GM13976 (cell line): Measurements from ENCODE around the gene RRAS2.
"Not testable (repeated sequence)": the region's sequence is repeated elsewhere in the genome, so short reads cannot be mapped to it uniquely, and the experiment has no call there.

Source experiments
- DNase-seq: peaks from one replicate; pipeline ENCODE4 v3.0.0; 2012; ENCODE audit warnings: low spot score
- CTCF ChIP-seq: IDR thresholded peaks from 2 replicates; pipeline ENCODE4 v1.5.1; 2012; ENCODE audit warnings: borderline replicate concordance, mild to moderate bottlenecking; ENCODE audit not compliant: insufficient read depth; ENCODE audit errors: extremely low read depth, missing control alignments, control extremely low read depth
- in situ Hi-C: fragments of 300-500 bp; cut with MboI; formaldehyde crosslinking; loops from one replicate; pipeline ENCODE4 v1.12.0; 2022; ENCODE audit warnings: low sequenced_read_pairs, mixed read lengths, inconsistent platforms; ENCODE audit not compliant: unreplicated experiment

RRAS2 gene

GRCh38 chr11:14358729-14359439, at the start of gene RRAS2:
TSS of gene RRAS2 (minus strand) at chr11:14359183. CDS start at chr11:14358870, 313 bp downstream.
- DNase-seq: peak; percentile 90
- in situ Hi-C loops: no loop called here
- TF ChIP-seq CTCF: no peak

- in situ Hi-C loops: loop anchor here (25.0 kb wide), 1 partner anchor 446 kb away; the partner anchor contains the start of gene SPON1
- no peak for TF ChIP-seq CTCF
- no peak for DNase-seq
These were observed 49.6 kb upstream of the RRAS2 start for GRCh38 chr11:14408612-14409011.

GRCh38 chr11:14406116-14406515, 47.1 kb upstream of the RRAS2 start:
- in situ Hi-C loops: loop anchor here (25.0 kb wide), 1 partner anchor 444 kb away; the partner anchor contains the start of gene SPON1
- DNase-seq: not testable (repeated sequence)

- DNase-seq: not testable (repeated sequence)
- in situ Hi-C loops: loop anchor here (25.0 kb wide), 1 partner anchor 441 kb away; the partner anchor contains the start of gene SPON1
These were observed 44.5 kb upstream of the RRAS2 start for GRCh38 chr11:14403528-14403927.

- DNase-seq: no peak
- in situ Hi-C loops: no loop called here
- no peak for TF ChIP-seq CTCF
These were observed 40.1 kb upstream of the RRAS2 start for GRCh38 chr11:14399087-14399486.

- in situ Hi-C loops: no loop called here
- no peak for DNase-seq
- TF ChIP-seq CTCF: no peak
These were observed 37.3 kb upstream of the RRAS2 start for GRCh38 chr11:14396273-14396672.

- in situ Hi-C loops: no loop called here
- TF ChIP-seq CTCF: no peak
- no peak for DNase-seq
These were observed 34.9 kb upstream of the RRAS2 start for GRCh38 chr11:14393889-14394288.
